Cardiac fibroblast (primary cell): ENCODE measurements around the gene ATF5.

Source experiments
- DNase-seq, 2 donors: peaks; one replicate each; pipeline versions ENCODE4 v3.0.0 to v3.0.0-alpha.2; 2010; ENCODE audit warnings: low read depth in 2 of 2
- H3K4me3 ChIP-seq, 2 donors: replicated peaks in 1 of 2; 1 replicate in 1 of 2; 2 replicates in 1 of 2; pipeline ENCODE4 v1.5.1; 2011; ENCODE audit warnings: low read depth in 2 of 2, low read length in 2 of 2, mild to moderate bottlenecking in 2 of 2, moderate library complexity in 1 of 2
- CTCF ChIP-seq: IDR thresholded peaks from one replicate; pipeline ENCODE4 v1.5.1; 2011; ENCODE audit warnings: low read depth, mild to moderate bottlenecking, low read length, inconsistent platforms

Gene ATF5

DNA sequence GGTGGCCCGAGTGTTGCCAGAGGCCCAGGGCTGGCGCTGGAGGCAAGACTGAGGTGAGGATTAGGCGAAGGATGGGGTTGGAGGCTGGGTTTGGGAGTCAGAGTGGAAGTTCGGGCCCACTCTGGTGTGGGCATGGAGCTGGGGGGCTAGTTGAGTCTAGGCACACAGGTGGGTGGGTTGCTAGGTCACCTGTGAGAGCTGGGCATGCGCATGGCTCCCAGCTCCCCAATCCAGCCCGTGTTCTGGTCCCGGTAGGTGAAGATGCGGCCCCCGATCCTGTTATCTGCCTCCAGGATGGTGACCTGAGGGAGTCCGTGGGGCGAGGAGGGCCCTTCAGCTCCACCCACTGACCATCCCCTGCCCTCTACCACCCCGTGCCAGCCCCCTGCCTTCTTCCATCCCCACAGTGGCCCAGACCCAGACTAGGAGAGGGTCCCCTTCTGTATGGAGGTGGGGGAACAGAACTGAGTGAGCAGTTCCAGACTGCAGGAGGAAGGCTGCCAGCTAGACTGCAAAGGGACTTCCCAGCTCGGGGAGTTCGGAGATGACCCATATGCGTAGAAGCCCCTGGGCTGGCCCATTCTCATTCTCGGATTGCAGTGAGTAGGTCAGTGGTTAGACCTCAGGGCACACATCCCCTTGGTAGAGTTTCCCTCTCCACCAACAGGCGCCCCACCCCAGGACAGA lies 34.0 kb upstream of the ATF5 start:
- H3K4me3 ChIP-seq = no peak overlapping the region
- no peak for TF ChIP-seq CTCF
- DNase-seq = no peak

GRCh38 chr19:49895566-49896297 lies 33.3 kb upstream of the ATF5 start:
- no peak for TF ChIP-seq CTCF
- H3K4me3 ChIP-seq = no peak overlapping the region
- DNase-seq = no peak

DNA sequence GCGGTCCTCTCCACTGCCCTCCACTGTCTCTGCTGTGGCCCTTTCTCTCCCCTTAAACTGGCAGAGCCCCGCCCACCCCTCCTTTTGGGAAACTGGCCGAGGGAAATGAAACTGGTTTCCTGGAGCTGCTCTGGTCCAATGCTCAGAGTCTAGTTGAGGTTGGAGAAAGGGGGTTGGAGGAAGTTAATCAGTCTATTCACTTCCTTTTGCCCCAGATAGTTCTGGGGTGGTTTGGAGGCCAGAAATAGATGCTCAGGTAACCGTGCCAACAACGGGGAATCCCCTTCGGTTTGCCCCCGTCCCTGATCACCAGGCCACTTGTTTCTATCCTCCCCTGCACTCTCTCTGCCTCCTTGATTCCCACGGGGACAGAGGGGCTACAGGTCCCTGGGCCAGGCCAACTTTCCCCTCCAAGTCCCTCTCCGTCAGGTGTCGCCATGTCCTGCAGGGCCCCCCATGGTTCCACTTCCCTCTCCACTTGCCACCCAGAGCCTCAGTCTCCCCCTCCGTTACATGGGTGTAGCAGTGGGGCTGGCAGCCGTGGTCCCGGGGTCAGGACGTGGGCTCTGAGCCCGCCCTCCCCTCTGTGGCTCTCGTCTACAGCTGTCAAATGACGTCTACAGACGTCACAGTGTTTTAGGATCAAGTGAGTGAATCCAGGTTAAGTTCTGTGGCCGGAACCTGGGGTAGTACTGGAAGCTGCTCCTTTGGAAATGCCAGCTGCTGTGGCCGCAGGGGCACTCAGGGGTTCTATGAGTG lies 32.0 kb upstream of the ATF5 start, which contains the start of gene IL4I1:
IL4I1 (minus strand) TSS at position 25 of the 759 bp plus-strand sequence. CDS start 727 bp downstream, outside the sequence.
- no peak within 1 kb of the TSS for H3K4me3 ChIP-seq
- TF ChIP-seq CTCF = no peak
- peak; percentile 18 to 40 for DNase-seq

DNA sequence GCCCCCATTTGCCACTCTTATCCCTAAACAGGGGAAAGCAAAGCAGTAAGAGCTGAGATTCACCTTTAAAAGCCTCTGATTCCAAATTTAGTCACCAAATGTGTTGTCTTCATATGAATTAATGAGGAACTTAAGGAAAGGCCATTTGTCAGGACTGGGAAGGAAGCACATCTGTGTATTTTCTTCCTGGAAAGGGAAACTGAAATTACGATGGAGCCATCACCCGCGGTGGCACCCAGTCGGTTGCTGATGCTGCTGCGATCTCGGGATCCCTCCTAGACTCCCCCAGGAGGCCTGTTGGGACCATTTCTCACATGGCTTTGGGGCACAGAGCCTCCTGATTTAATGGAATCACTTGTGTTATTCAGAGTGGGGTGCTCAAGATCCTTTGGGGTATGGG lies 24.9 kb upstream of the ATF5 start:
- DNase-seq = no peak
- no peak overlapping the region for H3K4me3 ChIP-seq
- no peak for TF ChIP-seq CTCF

- TF ChIP-seq CTCF = no peak
- no peak overlapping the region for H3K4me3 ChIP-seq
- DNase-seq = no peak
These were observed 22.0 kb upstream of the ATF5 start for GRCh38 chr19:49906879-49907564.

DNA sequence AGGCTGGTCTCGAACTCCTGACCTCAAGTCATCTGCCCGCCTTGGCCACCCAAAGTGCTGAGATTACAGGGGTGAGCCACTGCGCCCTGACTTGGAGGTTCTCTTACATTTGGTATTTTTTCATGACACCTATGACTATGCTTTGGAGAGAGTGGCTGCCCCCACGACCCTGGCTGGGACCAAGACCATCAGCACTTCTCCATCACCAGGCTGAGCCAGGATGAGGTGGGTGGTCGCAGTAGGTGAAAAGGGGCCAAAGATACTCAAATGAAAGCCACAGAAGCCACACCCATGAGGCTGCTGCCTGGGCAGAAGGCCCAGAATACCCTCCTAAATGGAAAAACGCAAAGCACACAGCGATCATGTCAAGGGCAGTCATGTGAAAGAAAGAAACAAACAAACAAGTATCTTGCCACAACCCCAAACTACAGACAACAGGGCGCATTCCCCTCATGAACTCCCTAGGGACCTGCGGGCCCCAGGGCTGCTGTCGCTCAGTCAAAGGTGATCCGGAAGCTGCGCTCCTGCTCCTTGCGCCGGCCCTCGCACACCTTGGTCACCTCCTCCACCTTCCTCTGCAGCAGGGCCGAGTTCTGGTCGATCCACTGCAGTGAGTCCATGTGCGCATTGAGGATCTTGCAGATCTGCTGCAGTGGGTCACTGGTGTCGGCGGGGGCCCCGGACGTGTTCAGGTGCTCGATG lies 21.1 kb upstream of the ATF5 start:
- TF ChIP-seq CTCF = no peak
- DNase-seq = no peak
- H3K4me3 ChIP-seq = no peak overlapping the region
